Activated CD4-positive, alpha-beta T cell treated with anti-CD3 and anti-CD28 coated beads, Interleukin-2, amount 50 U/mL, for 48 hours (primary cell): ENCODE data around the gene ZNF69.
"Not testable (repeated sequence)": the region's sequence is repeated elsewhere in the genome, so short reads cannot be mapped to it uniquely, and the experiment has no call there.

ENCODE experiments used
- DNase-seq, 2 experiments: peaks; one replicate each; pipeline ENCODE4 v3.0.0-alpha.2; 2020

Gene ZNF69

GRCh38 chr19:11887611-11888531 is at the start of gene ZNF69:
ZNF69 (plus strand) TSS chr19:11887782; CDS start chr19:11887924, 142 bp downstream.
- peak; percentile 66 to 76 for DNase-seq

- no peak for DNase-seq
Measured at GRCh38 chr19:11843722-11844121, 43.9 kb upstream of the ZNF69 start.

GRCh38 chr19:11847615-11848014 is 40.0 kb upstream of the ZNF69 start:
- not testable (repeated sequence) for DNase-seq

GRCh38 chr19:11848200-11848593 is 39.4 kb upstream of the ZNF69 start:
- DNase-seq: no peak

GRCh38 chr19:11848594-11849469 is 38.8 kb upstream of the ZNF69 start, which contains the start of gene ZNF439:
ZNF439 (plus strand) TSS chr19:11848726; CDS start chr19:11848868, 142 bp downstream.
- peak; percentile 93 to 95 for DNase-seq

- not testable (repeated sequence) for DNase-seq
Measured at GRCh38 chr19:11850289-11850688, 37.3 kb upstream of the ZNF69 start.

GRCh38 chr19:11853358-11853757 is 34.2 kb upstream of the ZNF69 start:
- no peak for DNase-seq

GRCh38 chr19:11856596-11857250 is 30.9 kb upstream of the ZNF69 start:
- DNase-seq: no peak

- DNase-seq: no peak
Measured at GRCh38 chr19:11860721-11861120, 26.9 kb upstream of the ZNF69 start.

- DNase-seq: no peak
Measured at GRCh38 chr19:11861301-11861700, 26.3 kb upstream of the ZNF69 start.

- not testable (repeated sequence) for DNase-seq
Measured at GRCh38 chr19:11867766-11868165, 19.8 kb upstream of the ZNF69 start.

GRCh38 chr19:11868188-11868587 is 19.4 kb upstream of the ZNF69 start:
- no peak for DNase-seq

- no peak for DNase-seq
Measured at GRCh38 chr19:11872624-11873023, 15.0 kb upstream of the ZNF69 start.

- no peak for DNase-seq
Measured at GRCh38 chr19:11873762-11874161, 13.8 kb upstream of the ZNF69 start.

- peak; percentile 58 to 67 for DNase-seq
Measured at GRCh38 chr19:11879687-11880266, 7.8 kb upstream of the ZNF69 start.

- DNase-seq: no peak
Measured at GRCh38 chr19:11880598-11880997, 7.0 kb upstream of the ZNF69 start.

- DNase-seq: peak; percentile 61 to 69
Measured at GRCh38 chr19:11881151-11881800, 6.3 kb upstream of the ZNF69 start.

GRCh38 chr19:11882606-11883005 is 5.0 kb upstream of the ZNF69 start:
- no peak for DNase-seq

- no peak for DNase-seq
Measured at GRCh38 chr19:11887234-11887610, 360 bp upstream of the ZNF69 start.

GRCh38 chr19:11889901-11890300 is 2.3 kb downstream of the ZNF69 start:
- DNase-seq: not testable (repeated sequence)

GRCh38 chr19:11890634-11891033 is 3.1 kb downstream of the ZNF69 start:
- no peak for DNase-seq

- no peak for DNase-seq
Measured at GRCh38 chr19:11894851-11895250, 7.3 kb downstream of the ZNF69 start.
